B cell (primary cell): ENCODE results near the gene CPA2.

Experiments used
- CTCF ChIP-seq: fragments of 200-600 bp; IDR thresholded peaks from one replicate; pipeline ENCODE4 v1.8.0; 2022; ENCODE audit warnings: antibody characterized with exemption, mild to moderate bottlenecking
- EZH2 ChIP-seq: IDR thresholded peaks from 2 replicates; pipeline ENCODE4 v1.6.1; 2012; ENCODE audit warnings: borderline replicate concordance, low read depth, mild to moderate bottlenecking, moderate library complexity, low read length; ENCODE audit not compliant: insufficient read depth, poor library complexity, severe bottlenecking

- no peak for TF ChIP-seq CTCF
- TF ChIP-seq EZH2: no peak
These were observed 8.1 kb upstream of the CPA2 start for GRCh38 chr7:130258494-130259078.
